Liver (tissue), 9 donors: ENCODE data around the gene ZNF548. TPM values are rescaled to one million over a fixed set of nuclear protein-coding genes. Genes with fewer than 3 reads are reported as not detected.

Experiments used
- DNase-seq: peaks from one replicate; pipeline ENCODE4 v3.0.0-alpha.2; 2017; ENCODE audit warnings: low spot score
- H3K27ac ChIP-seq, 2 donors: one replicate each; pipeline ENCODE4 v1.7.0; 2013; ENCODE audit warnings: inconsistent platforms in 2 of 2, low read length in 2 of 2, control low read depth in 1 of 2, low read depth in 1 of 2, mild to moderate bottlenecking in 1 of 2
- H3K27me3 ChIP-seq, 4 donors: one replicate each; pipeline versions ENCODE4 v1.6.1 to v1.7.0; 2013; ENCODE audit warnings: low read length in 3 of 4, inconsistent platforms in 1 of 4, mild to moderate bottlenecking in 1 of 4, moderate library complexity in 1 of 4; ENCODE audit not compliant: control insufficient read depth in 4 of 4, insufficient read depth in 4 of 4
- H3K36me3 ChIP-seq, 4 donors: one replicate each; pipeline versions ENCODE4 v1.6.1 to v1.7.0; 2013; ENCODE audit warnings: low read length in 3 of 4, mild to moderate bottlenecking in 3 of 4, low read depth in 1 of 4, moderate library complexity in 1 of 4; ENCODE audit not compliant: control insufficient read depth in 4 of 4, insufficient read depth in 3 of 4
- H3K4me1 ChIP-seq, 4 donors: one replicate each; pipeline versions ENCODE4 v1.6.1 to v1.7.0; 2013; ENCODE audit warnings: low read length in 3 of 4, mild to moderate bottlenecking in 3 of 4, moderate library complexity in 1 of 4; ENCODE audit not compliant: control insufficient read depth in 4 of 4, insufficient read depth in 4 of 4
- H3K4me3 ChIP-seq, 3 donors: one replicate each; pipeline versions ENCODE4 v1.6.1 to v1.7.0; 2013; ENCODE audit warnings: low read length in 3 of 3, control low read depth in 1 of 3, low read depth in 1 of 3, mild to moderate bottlenecking in 1 of 3
- H3K9ac ChIP-seq, 2 donors: one replicate each; pipeline ENCODE4 v1.7.0; 2013; ENCODE audit warnings: low read length in 2 of 2, mild to moderate bottlenecking in 2 of 2, moderate library complexity in 2 of 2, control low read depth in 1 of 2, low read depth in 1 of 2
- H3K9me3 ChIP-seq, 4 donors: one replicate each; pipeline versions ENCODE4 v1.6.1 to v1.7.0; 2013; ENCODE audit warnings: low read length in 3 of 4; ENCODE audit not compliant: control insufficient read depth in 4 of 4
- ATF3 ChIP-seq: IDR thresholded peaks from 2 replicates; pipeline ENCODE4 v1.6.1; 2016; ENCODE audit warnings: antibody characterized with exemption
- CTCF ChIP-seq: fragments of 150-350 bp; IDR thresholded peaks from 2 replicates; pipeline ENCODE4 v1.5.1; 2017; ENCODE audit warnings: improper control_type of control experiment, low read depth, low read length; ENCODE audit not compliant: missing input control
- EGR1 ChIP-seq, 2 donors: IDR thresholded peaks; 2 replicates each; pipeline ENCODE4 v1.6.1; 2016 to 2018; ENCODE audit warnings: antibody characterized with exemption in 2 of 2, low read depth in 2 of 2
- FOXA1 ChIP-seq: IDR thresholded peaks from 2 replicates; pipeline ENCODE4 v1.6.1; 2016; ENCODE audit warnings: antibody characterized with exemption
- HNF4A ChIP-seq, 2 donors: conservative IDR thresholded peaks; 2 replicates each; pipeline ENCODE4 v1.6.1; 2016; ENCODE audit warnings: antibody characterized with exemption in 2 of 2, mild to moderate bottlenecking in 2 of 2
- HNF4G ChIP-seq: IDR thresholded peaks from 2 replicates; pipeline ENCODE4 v1.6.1; 2016; ENCODE audit warnings: antibody characterized with exemption
- NR2F2 ChIP-seq: IDR thresholded peaks from 2 replicates; pipeline ENCODE4 v1.6.1; 2016; ENCODE audit warnings: antibody characterized with exemption
- RAD21 ChIP-seq, 2 donors: IDR thresholded peaks; 2 replicates each; pipeline ENCODE4 v1.6.1; 2016; ENCODE audit warnings: antibody characterized with exemption in 2 of 2, mild to moderate bottlenecking in 2 of 2
- REST ChIP-seq: IDR thresholded peaks from 2 replicates; pipeline ENCODE4 v1.6.1; 2016; ENCODE audit warnings: antibody characterized with exemption, mild to moderate bottlenecking
- SP1 ChIP-seq: IDR thresholded peaks from 2 replicates; pipeline ENCODE4 v1.6.1; 2018; ENCODE audit warnings: antibody characterized with exemption, mild to moderate bottlenecking
- YY1 ChIP-seq: IDR thresholded peaks from 2 replicates; pipeline ENCODE4 v1.6.1; 2016; ENCODE audit warnings: antibody characterized with exemption, mild to moderate bottlenecking
- ZBTB33 ChIP-seq: IDR thresholded peaks from 2 replicates; pipeline ENCODE4 v1.6.1; 2016; ENCODE audit warnings: antibody characterized with exemption
- WGBS: extraction: QIAGEN DNeasy Blood & Tissue Kit; methylation state at CpG from one replicate; pipeline ENCODE4 v1.1.7; 2013; 5-methylcytosine and 5-hydroxymethylcytosine counted together
- polyA plus RNA-seq, 2 donors: library from polyadenylated mRNA; stranded (reverse) in 1 of 2; unstranded in 1 of 2; fragments of 200-250 nt in 1 of 2; fragments of >200 nt in 1 of 2; fragmentation: Nextera tagmentation in 1 of 2; extraction: Ambion mirVana in 1 of 2; gene quantifications; one replicate each; pipeline versions ENCODE4 v1.2.1 to v1.2.3, GENCODE V29; 2013 to 2015
- total RNA-seq, 2 donors: library from RNA; depleted of rRNA; stranded (reverse); fragments of >200 nt; gene quantifications; one replicate each; pipeline ENCODE4 v1.2.3, GENCODE V29; 2014
- donor health status: healthy.
- donor health status: healthy.
- donor health status: healthy.
- donor health status: healthy.
- donor health status: healthy.

ZNF548 gene
- total and polyA plus RNA-seq, 4 donors: 1.8 to 13.9 (median 5.3) TPM

GRCh38 chr19:57382806-57383488 lies 6.7 kb upstream of the ZNF548 start:
- no peak for TF ChIP-seq NR2F2
- no peak for TF ChIP-seq ATF3
- TF ChIP-seq REST: no peak
- TF ChIP-seq RAD21 (IDR thresholded peaks at IDR 0.05): no peak
- no peak for TF ChIP-seq ZBTB33
- no peak for TF ChIP-seq HNF4G
- TF ChIP-seq EGR1 (IDR thresholded peaks at IDR 0.05; ENCODE audit: low read depth in 2 of 2): no peak
- TF ChIP-seq HNF4A (conservative IDR thresholded peaks at IDR 0.05): no peak
- TF ChIP-seq FOXA1: no peak
- no peak for TF ChIP-seq CTCF
- TF ChIP-seq SP1: no peak
- TF ChIP-seq YY1: no peak

GRCh38 chr19:57389194-57389729 lies 392 bp upstream of the ZNF548 start:
- no peak for DNase-seq
- TF ChIP-seq ATF3 (no peak), RAD21 (IDR thresholded peaks at IDR 0.05) (peak in 1 of 2 donors; percentile 6)
- no peak overlapping the region for H3K9ac ChIP-seq
- H3K9me3 ChIP-seq: peaks cover 2 to 24% (median 17%) of the 10 kb centered on the region in 4 donors
- no peaks in the 10 kb centered on the region for H3K27me3 ChIP-seq
- peaks cover 3 to 19% (median 11%) of the 10 kb centered on the region in 4 donors for H3K4me1 ChIP-seq
- peaks cover 1 to 13% (median 8%) of the 10 kb centered on the region in 4 donors for H3K36me3 ChIP-seq
- peak overlapping the region; percentile 72 to 76 for H3K27ac ChIP-seq
- H3K4me3 ChIP-seq: peak overlapping the region; percentile 64 to 98 (median 68)
- 58% methylated on average over 11 of the region's 11 CpGs for WGBS

More at GRCh38 chr19:57382806-57383488, 6.7 kb upstream of the ZNF548 start:
- no peaks in the 10 kb centered on the region for H3K4me1 ChIP-seq
- no peak for DNase-seq
- no peak overlapping the region for H3K9ac ChIP-seq
- peaks cover 11 to 41% (median 23%) of the 10 kb centered on the region in 4 donors for H3K9me3 ChIP-seq
- no peaks in the 10 kb centered on the region for H3K27me3 ChIP-seq
- 81% methylated on average over 7 of the region's 7 CpGs for WGBS
- no peak overlapping the region for H3K27ac ChIP-seq
- peaks cover 0 to 6% (median 4%) of the 10 kb centered on the region in 4 donors for H3K36me3 ChIP-seq
- H3K4me3 ChIP-seq: peak overlapping the region in 1 of 3 donors; percentile 11
